ENCODE measurements around the gene SSC5D. TPM values are rescaled to one million over a fixed set of nuclear protein-coding genes. Genes with fewer than 3 reads are reported as not detected.

Gene SSC5D
- total RNA-seq, 1 experiment from 2014 or later, result 0.26 TPM

- no TSS peak for BruUV-seq (replicated peaks)
- TF ChIP-seq, protein P1, sequence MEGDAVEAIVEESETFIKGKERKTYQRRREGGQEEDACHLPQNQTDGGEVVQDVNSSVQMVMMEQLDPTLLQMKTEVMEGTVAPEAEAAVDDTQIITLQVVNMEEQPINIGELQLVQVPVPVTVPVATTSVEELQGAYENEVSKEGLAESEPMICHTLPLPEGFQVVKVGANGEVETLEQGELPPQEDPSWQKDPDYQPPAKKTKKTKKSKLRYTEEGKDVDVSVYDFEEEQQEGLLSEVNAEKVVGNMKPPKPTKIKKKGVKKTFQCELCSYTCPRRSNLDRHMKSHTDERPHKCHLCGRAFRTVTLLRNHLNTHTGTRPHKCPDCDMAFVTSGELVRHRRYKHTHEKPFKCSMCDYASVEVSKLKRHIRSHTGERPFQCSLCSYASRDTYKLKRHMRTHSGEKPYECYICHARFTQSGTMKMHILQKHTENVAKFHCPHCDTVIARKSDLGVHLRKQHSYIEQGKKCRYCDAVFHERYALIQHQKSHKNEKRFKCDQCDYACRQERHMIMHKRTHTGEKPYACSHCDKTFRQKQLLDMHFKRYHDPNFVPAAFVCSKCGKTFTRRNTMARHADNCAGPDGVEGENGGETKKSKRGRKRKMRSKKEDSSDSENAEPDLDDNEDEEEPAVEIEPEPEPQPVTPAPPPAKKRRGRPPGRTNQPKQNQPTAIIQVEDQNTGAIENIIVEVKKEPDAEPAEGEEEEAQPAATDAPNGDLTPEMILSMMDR (IDR thresholded peaks at IDR 0.05; ENCODE audit: unreplicated experiment), result peak; percentile 98
- H3K27ac Mint-ChIP-seq (ENCODE audit: unreplicated experiment), result no peak overlapping the region
Measured at GRCh38 chr19:55503502-55504251, 15.4 kb downstream of the SSC5D start.

GRCh38 chr19:55504252-55504603 is 16.0 kb downstream of the SSC5D start:
- Mint-ChIP-seq H3K27ac (ENCODE audit: unreplicated experiment) (no peak overlapping the region), H3K4me3 (ENCODE audit: low read depth, unreplicated experiment) (peak overlapping the region; percentile 39), H3K4me1 (ENCODE audit: low read depth, unreplicated experiment) (no peaks in the 10 kb centered on the region), H3K9me3 (ENCODE audit: low read depth, unreplicated experiment) (no peaks in the 10 kb centered on the region), H3K36me3 (ENCODE audit: insufficient read depth, unreplicated experiment) (peaks cover 9% of the 10 kb centered on the region), H3K27me3 (ENCODE audit: unreplicated experiment) (peaks cover 58% of the 10 kb centered on the region)
- intact Hi-C loops (cut with micrococcal nuclease; ENCODE audit: unreplicated experiment), result loop anchor here (5.0 to 10.0 kb wide), 2 partner anchors 209 to 362 kb away; no protein-coding TSS in a partner anchor
- no peak for DNase-seq
- BruUV-seq (replicated peaks), result no TSS peak
- TF ChIP-seq, protein P1 (IDR thresholded peaks at IDR 0.05; ENCODE audit: unreplicated experiment), result no peak
- CTCF ChIA-PET, result interaction anchor here (0.6 to 2.0 kb wide), 19 partner anchors 9 to 415 kb away, joined by 3 to 25 read pairs (median 5); partner anchors contain the start of genes FIZ1, ISOC2, NAT14 and ZNF628

More at GRCh38 chr19:55503502-55504251, 15.4 kb downstream of the SSC5D start:
- CTCF ChIA-PET, result interaction anchor here (0.6 to 2.0 kb wide), 20 partner anchors 9 to 415 kb away, joined by 3 to 25 read pairs (median 5); partner anchors contain the start of genes FIZ1, ISOC2, NAT14 and ZNF628
- DNase-seq, result peak; percentile 92
- peaks cover 58% of the 10 kb centered on the region for H3K27me3 Mint-ChIP-seq (ENCODE audit: unreplicated experiment)
- H3K4me1 Mint-ChIP-seq (ENCODE audit: low read depth, unreplicated experiment), result no peaks in the 10 kb centered on the region
- H3K4me3 Mint-ChIP-seq (ENCODE audit: low read depth, unreplicated experiment), result peak overlapping the region; percentile 39
- peaks cover 9% of the 10 kb centered on the region for H3K36me3 Mint-ChIP-seq (ENCODE audit: insufficient read depth, unreplicated experiment)
- H3K9me3 Mint-ChIP-seq (ENCODE audit: low read depth, unreplicated experiment), result no peaks in the 10 kb centered on the region
- intact Hi-C loops (cut with micrococcal nuclease; ENCODE audit: unreplicated experiment), result loop anchor here (1.0 to 10.0 kb wide), 3 partner anchors 35 to 361 kb away; no protein-coding TSS in a partner anchor

GRCh38 chr19:55504981-55505380 is 16.7 kb downstream of the SSC5D start:
- CTCF ChIA-PET, result interaction anchor here (0.7 to 2.0 kb wide), 3 partner anchors 37 to 120 kb away, joined by 4 to 25 read pairs (median 16); partner anchors contain the start of gene ZNF784
- Mint-ChIP-seq H3K4me1 (ENCODE audit: low read depth, unreplicated experiment) (no peaks in the 10 kb centered on the region), H3K9me3 (ENCODE audit: low read depth, unreplicated experiment) (no peaks in the 10 kb centered on the region), H3K27ac (ENCODE audit: unreplicated experiment) (no peak overlapping the region), H3K4me3 (ENCODE audit: low read depth, unreplicated experiment) (no peak overlapping the region), H3K27me3 (ENCODE audit: unreplicated experiment) (peaks cover 56% of the 10 kb centered on the region), H3K36me3 (ENCODE audit: insufficient read depth, unreplicated experiment) (peaks cover 9% of the 10 kb centered on the region)
- intact Hi-C loops (cut with micrococcal nuclease; ENCODE audit: unreplicated experiment), result loop anchor here (5.0 to 10.0 kb wide), 2 partner anchors 210 to 363 kb away; no protein-coding TSS in a partner anchor
- BruUV-seq (replicated peaks), result no TSS peak
- no peak for DNase-seq
- TF ChIP-seq, protein P1 (IDR thresholded peaks at IDR 0.05; ENCODE audit: unreplicated experiment), result no peak

DNA sequence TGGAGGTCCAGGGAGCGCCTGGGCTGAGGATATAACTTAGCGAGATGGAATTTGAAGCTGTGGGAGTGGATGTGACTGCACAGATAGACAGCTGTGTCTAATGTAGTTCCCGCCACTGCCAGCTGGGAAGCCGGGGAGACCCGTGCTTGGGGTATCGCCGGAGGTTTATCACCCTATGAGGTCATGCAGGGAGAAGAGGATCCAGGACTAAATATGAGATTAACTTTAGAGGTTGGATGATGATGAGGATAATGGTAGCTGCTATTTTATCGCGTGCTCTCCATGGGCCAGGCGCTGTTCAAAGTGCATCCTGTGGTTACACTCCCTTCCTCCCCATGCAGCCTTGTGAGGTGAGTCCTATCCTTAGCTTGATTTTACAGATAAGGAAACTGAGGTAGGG is 19.9 kb downstream of the SSC5D start:
- intact Hi-C loops (cut with micrococcal nuclease; ENCODE audit: unreplicated experiment), result loop anchor here (10.0 kb wide), 1 partner anchor 213 kb away; no protein-coding TSS in a partner anchor

More for the DNA sequence above, 19.9 kb downstream of the SSC5D start:
- BruUV-seq (replicated peaks), result no TSS peak
- TF ChIP-seq, protein P1 (IDR thresholded peaks at IDR 0.05; ENCODE audit: unreplicated experiment), result no peak
- Mint-ChIP-seq H3K9me3 (ENCODE audit: low read depth, unreplicated experiment) (no peaks in the 10 kb centered on the region), H3K4me3 (ENCODE audit: low read depth, unreplicated experiment) (no peak overlapping the region), H3K27me3 (ENCODE audit: unreplicated experiment) (peaks cover 65% of the 10 kb centered on the region), H3K27ac (ENCODE audit: unreplicated experiment) (no peak overlapping the region), H3K4me1 (ENCODE audit: low read depth, unreplicated experiment) (no peaks in the 10 kb centered on the region), H3K36me3 (ENCODE audit: insufficient read depth, unreplicated experiment) (peaks cover 9% of the 10 kb centered on the region)
- no peak for DNase-seq
- CTCF ChIA-PET, result interaction anchor here (0.6 to 1.1 kb wide), 2 partner anchors 98 to 127 kb away, joined by 3 to 4 read pairs; no protein-coding TSS in a partner anchor

Measured in Calu3 (cell line).